Measurements from ENCODE around the gene ISY1. TPM values are rescaled to one million over a fixed set of nuclear protein-coding genes. Genes with fewer than 3 reads are reported as not detected.
A peak's percentile ranks its signal among the peaks of the same experiment; 100 is the strongest.
"Not testable (repeated sequence)": the region's sequence is repeated elsewhere in the genome, so short reads cannot be mapped to it uniquely, and the experiment has no call there.

Gene ISY1
- polyA plus RNA-seq, 10 donors, result 29.9 to 45.3 (median 36.3) TPM

DNA sequence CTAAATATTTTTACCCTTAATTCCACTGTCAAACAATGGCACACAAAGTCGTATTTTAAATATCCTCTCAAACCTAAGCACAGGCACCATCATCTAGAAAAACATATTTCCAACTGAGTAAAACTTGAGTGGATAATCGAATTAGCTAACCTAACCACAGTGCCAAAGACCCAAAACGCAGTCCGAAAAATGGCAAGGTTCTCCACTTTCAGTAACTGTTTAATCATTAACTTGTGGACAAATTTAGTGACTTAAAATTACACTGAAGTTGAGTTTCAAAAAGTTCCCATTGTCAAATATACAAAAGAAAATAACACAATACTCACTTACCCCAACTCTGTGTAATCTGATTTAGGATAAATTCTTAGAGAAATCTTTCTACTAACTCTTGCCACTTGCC is 12.9 kb upstream of the ISY1 start:
- no peak for DNase-seq

DNA sequence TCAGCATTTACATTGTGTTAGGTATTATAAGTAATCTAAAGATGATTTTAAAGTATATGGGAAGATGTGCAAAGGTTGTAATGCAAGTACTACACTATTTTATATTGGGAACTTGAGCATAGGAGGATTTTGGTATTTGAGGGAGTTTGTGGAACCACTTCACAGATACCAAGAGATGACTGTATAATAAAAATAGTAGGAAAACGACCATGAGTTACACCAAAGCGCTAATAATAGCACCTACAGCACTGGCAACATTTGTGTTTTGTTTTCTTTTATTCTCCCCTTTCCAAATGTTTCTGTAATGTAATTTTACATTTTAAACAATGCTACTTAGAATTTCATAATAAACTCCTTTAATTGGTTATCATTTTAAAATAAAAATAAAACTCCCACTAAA is 12.3 kb upstream of the ISY1 start:
- DNase-seq, result no peak

DNA sequence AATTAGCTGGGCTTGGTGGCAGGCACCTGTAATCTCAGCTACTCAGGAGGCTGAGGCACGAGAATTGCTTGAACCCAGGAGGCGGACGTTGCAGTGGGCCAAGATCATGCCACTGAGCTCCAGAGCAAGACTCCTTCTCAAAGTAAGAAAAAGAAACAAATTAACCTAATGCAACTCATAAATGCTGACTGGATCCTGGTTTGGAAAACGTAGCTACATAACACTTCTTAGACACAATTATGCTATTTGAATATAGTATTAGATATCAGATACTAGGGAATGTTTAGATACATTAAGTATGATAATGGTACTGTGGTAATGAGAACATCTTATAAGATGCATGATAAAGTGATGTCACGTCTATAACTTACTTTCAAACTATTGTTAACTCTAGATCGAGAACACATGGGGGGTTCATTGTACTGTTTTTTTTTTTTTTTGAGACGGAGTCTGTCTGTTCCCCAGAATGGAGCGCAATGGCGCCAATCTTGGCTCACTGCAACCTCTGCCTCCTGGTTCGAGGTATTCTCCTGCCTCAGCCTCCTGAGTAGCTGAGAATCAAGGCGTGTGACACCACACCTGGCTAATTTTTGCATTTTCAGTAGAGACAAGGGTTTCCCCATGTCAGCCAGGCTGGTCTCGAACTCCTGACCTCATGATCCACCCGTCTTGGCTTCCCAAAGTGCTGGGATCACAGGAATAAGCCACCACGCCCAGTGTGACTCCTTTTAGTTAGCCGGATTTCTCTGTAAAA is 5.9 kb upstream of the ISY1 start:
- no peak for DNase-seq

DNA sequence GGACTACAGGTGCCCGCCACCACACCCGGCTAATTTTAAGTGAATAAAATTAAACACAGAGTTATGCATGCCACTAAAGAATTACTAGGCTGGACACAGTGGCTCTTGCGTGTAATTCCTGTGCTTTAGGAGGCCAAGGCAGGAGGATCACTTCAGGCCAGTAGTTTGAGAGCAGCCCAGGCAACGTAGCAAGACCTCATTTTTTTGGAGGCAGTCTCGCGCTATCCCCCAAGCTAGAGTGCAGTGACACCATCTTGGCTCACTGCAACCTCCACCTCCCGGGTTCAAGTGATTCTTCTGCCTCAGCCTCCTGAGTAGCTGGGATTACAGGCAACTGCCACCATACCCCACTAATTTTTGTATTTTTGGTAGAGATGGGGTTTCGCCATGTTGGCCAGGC is 4.7 kb upstream of the ISY1 start:
- not testable (repeated sequence) for DNase-seq

DNA sequence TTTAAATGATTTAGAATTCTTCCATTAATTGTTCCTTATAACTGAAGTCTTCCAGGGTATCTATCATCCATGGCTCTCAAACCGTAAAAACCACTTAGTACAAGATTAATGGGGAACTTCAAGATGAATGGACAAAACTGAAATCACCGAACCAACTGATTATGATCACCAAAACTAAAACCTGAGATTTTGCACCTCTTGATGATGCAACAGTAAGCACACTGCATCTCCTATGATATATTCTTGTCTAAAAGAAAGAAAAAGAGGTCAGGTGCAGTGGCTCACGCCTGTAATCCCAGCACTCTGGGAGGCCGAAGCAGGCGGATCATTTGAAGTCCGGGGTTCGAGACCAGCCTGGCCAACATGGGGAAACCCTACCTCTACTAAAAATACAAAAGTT is 3.6 kb upstream of the ISY1 start:
- no peak for DNase-seq

DNA sequence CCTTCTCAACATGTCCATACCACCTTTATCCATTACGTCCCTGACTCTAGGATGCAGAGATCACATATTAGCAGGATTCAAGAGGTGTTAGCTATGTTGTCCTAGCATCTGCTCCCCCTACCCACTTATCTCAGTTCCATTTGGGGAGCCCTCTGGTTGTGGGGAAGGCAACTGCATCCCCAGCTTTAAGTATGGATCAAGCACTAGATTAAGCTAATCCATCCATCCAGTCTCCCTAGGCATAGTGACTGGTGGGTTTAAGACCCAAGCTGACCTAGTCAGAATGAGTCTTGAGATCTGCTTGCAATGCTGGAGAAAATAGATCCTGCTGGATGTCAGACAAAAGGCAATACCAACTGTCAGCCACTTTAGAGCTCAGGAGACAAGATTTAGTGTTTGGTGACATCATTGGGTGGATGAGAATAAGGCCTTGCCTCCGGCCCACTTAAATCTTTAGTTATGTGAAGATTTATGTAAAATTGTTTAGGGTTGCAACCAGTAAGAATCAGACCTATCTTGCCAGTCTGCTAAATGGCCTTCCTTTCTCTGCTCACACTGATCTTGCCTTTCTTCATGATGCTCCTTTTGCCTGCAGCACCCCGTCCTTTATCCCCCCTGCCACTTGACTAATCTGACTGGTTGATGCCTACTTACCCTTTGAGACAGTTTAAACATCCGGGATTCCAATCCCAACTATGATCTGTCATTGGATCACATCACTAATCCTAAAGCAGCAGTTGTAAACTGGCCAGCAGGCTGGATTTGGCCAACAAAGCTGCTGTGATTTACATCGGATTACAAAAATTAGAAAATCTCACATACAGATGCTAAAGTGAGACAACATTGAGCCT is 2.1 kb upstream of the ISY1 start:
- DNase-seq, result no peak

DNA sequence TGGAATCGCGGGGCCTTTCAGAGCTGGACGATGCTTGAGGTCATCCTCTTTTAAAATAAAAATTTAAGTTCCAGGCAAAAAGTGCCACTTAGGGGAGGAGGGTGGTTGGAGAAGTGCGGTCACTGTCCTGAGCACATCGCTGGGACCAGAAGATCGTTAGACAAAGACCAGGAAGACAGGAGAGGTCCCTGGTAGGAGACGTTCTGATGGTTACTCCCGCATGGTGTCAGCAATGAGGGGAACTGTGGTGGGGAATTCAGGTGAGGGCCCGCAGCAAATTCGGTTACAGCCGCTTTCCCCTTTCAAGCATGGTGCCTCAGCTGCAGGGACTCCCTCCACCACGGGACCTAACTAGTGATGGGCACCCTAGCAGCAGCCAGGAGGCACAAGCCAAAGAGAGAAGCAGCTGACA is 1.0 kb upstream of the ISY1 start:
- no peak for DNase-seq

DNA sequence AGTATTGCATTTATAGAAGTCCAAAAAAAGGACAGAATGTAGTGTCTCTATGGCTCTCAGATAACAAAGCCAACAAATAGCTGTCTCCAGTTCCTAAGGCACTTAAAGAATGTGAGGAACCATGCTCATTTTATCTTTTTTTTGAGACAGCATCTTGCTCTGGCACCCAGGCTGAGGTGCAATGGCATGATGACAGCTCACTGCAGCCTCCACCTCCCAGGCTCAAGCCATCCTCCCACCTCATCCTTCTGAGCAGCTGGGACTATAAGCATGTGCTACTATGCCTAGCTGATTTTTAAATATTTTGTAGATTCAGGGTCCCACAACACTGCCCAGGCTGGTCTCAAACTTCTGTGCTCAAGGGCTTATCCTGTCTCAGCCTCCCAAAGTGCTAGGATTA is 16.1 kb downstream of the ISY1 start:
- no peak for DNase-seq

DNA sequence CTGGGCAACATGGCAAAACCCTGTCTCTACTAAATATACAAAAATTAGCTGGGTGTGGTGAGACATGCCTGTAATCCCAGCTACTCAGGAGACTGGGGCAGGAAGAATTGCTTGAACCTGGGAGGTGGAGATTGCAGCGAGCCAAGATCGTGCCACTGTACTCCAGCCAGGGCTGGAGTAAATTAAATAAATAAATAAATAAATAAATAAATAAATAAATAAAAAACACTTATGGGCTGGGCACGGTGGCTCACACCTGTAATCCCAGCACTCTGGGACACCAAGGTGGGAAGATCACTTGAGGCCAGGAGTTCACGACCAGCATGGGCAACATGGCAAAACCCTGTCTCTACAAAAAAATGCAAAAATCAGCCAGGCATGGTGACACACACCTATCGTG is 19.9 kb downstream of the ISY1 start:
- not testable (repeated sequence) for DNase-seq

DNA sequence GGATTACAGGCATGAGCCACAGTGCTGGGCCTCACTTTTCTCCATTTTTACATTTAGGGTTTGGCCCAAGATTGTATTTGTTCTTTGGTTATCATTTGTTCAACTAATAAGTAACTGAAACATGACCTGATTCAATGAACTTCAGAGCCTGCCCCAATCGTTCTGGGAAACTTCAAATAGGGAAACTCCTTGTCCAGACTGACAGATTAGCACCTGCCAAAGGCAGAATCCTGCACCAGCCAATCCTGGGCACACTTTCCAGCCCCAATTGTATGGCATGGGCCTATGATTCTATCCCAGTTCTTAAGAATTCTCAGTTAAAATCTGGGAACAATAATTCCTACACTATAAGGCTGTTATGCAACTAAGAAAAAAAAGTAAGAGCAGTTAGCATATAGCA is 21.0 kb downstream of the ISY1 start:
- no peak for DNase-seq

DNA sequence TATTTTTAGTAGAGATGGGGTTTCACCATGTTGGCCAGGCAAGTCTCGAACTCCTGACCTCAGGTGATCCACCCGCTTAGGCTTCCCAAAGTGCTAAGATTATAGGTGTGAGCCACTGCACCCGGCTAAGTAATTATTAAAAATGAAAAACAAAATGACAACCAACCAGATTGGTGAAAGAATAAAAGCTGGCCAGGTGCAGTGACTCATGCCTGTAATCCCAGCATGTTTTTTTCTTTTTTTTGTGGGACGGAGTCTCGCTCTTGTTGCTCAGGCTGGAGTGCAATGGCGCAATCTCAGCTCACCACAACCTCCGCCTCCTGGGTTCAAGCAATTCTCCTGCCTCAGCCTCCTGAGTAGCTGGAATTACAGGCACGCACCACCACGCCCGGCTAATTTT is 24.6 kb downstream of the ISY1 start:
- DNase-seq, result not testable (repeated sequence)

DNA sequence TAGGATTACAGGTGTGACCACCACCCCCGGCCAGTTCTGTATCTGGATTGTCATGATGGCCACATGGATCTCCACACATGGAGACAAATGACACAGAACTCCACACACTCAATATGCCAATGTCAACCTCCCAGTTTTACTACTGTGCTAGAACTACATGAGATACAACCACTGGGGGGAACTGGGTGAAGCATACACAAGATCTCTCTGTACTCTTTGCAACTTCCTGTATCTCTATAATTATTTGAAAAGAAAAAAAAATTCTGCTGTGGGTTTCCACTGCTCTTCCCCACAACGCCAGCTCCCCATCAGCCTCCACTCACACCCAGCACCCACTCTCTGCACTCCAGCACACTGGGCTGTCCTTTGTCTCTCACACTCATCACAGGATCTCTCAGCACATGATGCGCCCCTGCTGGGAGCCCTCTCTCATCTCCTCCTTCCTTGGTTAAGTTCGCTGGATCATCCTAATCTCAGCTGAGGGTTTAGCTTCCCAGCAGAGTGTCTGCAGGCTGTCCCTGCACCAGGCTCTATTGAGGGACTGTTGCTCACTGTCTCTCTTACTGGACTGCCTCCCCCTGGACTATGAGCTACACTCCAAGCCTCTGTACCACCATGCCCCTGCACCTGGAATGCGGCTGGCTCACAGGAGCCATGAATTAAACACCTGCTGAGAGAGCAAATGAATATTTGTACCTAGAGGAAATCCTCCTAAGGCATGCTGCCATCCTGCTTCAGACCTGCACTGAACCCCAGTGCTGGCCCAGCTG is 28.6 kb downstream of the ISY1 start:
- DNase-seq, result no peak

DNA sequence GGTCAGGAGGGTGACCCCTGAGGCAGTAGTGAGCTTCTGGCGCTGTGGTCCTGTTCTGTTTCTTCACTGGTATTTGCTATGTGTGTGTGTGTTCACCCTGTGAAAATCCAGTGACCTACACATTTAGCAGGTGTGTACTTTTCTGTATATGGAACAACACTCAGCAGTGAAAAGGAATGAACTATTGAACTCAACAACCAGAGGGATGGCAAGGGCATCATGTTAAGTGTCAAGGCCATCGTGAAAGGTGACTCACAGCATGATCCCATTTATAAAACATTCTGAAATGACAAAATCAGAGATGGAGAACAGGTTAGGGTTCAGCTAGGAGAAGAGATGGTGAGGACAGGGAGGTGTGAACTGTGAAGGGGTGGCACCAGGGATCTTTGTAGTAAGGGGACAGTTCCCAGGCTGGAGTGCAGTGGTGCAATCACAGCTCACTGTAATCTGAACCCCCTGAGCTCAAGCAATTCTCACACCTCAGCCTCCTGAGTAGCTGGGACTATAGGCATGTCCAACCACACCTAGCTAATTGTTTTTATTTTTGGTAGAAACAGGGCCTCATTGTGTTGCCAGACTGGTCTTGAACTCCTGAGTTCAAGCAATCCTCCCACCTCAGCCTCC is 29.3 kb downstream of the ISY1 start:
- DNase-seq, result no peak

DNA sequence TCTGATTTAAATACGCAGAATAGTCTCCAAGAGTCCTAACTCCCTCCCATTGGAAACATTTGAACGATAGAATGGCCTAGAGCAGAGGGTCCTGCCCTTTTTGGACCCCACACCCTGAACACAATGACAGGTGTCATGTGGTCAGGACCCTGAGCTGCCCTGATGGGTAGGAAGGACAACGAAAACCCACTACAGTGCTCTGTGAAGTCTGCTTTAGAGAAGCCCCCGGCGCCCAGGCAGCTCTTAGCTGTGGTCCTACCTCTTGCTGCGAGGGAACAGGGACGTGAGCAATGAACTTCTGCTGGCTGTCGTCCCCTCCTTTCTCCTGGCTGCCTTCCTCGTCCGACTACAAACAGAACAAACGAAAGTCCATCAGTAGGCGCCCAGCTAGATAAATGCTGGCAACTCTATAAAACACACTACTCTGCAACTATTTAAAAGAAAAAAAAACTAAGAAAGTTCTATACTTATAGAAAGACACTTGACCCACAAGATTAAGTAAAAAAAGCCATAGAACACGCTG is 30.5 kb downstream of the ISY1 start:
- DNase-seq, result no peak

DNA sequence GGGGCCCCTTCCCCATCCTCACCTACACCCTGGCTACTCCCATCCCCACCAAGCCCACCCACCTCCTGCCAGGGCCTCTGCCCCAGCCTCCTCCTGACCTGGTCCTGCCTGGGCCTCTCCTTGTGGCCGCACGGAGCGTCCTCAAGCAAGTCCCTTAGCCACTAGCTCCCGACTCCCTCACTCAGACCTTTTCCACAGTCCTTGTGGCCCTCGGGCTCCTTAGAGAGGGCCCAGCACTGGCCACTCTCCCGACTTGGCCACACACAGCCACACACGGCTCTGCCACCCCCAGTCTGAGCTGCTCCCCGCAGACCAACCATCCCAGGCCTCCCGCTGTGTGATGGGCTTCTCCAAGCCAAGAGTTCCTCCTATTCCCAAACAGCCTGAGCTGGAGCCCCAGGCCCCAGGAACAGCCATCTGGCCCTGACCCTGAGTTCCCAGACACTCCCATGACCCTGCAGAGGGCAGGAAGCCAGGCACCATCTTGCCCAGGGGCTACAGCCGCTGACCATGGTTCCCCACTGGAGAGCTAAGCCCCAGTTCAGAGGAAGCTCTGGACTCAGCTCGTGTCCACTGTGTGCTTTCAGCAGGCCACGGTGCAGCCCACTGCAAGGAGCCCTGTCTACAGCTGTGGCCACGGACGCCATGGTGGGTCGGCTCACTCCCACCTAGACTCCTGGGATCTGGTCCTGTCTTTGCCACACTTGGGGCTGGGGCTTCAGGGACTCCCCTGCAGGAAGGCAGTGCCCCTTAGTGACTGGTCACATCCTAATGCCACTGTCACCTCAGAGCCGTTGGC is 32.3 kb downstream of the ISY1 start:
- no peak for DNase-seq

DNA sequence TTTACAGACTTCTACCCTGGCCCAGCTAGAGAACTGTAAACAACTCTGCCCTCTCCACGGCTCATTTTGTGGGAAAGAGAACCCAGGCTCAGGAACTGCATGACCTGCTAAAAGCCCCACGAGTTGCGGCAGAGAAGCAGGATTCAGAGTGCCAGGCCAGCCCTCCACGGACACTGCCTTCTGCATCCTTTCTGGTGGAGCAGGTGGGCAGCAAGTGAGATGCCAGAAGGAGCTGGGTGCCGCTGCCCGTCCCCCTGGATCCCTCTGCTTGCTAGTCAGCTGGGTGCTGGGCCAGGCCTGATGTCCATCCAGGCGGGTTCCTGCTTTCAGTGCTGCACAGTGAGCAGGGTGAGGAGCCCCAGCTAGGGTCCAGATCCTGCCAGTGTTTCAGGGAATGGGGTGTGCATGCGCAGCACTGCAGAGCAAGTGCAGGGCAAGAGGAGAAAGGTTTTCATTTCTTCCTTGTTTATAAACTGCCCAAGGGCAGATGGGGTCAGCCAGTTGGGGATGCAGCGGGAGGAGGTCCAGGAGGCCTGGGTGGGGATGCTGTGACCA is 34.1 kb downstream of the ISY1 start:
- DNase-seq, result no peak

DNA sequence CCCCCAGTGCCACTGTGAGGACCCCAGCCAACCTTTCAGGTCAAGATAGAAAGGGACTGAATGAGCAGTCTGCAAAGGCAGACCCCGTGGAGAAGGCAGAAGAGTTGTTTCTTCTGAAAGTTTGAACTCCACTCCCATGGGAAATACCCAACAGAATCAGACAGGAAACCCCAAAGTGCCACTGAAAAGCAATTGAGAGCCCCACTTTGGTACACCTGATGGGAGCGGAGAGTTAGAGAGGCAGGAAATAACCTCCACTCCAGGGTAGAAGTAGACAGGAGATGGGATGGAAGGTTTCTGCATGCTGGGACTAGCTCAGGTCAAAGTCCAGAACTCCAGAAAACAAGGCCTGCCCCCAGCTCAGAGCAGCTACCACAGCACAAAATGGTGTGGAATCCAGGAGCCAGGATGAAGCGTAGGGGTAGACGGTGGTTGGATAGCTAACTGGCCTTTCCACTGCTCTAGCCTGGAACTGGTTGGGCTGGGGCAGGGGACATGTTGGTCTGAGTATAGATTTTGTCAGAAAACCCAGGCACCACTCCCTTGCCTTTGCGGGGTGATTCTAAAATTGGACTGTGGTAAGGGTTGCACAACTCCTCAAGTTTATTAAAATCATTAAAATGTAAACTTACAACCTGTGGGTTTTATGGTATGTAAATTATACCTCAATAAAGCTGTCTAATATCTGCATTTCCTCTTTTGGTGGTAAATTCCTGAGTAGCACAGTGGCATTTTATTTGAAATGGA is 37.4 kb downstream of the ISY1 start:
- DNase-seq, result peak in 1 of 3 donors; percentile 9

DNA sequence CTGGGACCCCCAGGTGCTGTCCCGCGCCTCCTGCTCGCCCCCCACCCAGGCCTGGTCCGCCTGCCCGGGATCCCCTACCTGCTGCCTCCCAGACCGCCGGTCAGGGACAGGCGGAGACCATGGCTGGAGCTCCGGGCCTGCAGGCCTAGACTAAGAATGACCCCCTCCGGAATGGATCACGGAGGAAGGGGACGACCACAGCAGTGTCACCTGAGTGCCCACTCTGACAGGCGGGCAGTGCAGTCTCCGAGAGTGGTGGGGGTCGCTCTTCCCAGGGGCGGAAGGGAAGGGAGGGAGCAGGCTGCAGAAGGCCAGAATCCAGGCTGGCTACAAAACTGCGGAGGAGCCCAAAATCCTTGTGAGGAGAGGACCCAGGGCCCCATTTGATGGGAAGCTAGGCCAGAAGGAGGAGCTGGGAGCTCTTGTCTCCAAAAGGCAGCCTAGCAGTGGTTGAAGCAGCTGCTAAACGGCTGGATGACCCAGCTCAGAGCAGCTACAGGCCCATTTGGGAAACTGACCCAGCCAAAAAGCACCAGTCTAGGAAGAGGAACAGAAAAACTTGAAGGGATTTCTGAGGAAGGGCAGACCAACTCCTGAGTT is 38.4 kb downstream of the ISY1 start:
- peak in 2 of 3 donors; percentile 55 to 83 for DNase-seq

DNA sequence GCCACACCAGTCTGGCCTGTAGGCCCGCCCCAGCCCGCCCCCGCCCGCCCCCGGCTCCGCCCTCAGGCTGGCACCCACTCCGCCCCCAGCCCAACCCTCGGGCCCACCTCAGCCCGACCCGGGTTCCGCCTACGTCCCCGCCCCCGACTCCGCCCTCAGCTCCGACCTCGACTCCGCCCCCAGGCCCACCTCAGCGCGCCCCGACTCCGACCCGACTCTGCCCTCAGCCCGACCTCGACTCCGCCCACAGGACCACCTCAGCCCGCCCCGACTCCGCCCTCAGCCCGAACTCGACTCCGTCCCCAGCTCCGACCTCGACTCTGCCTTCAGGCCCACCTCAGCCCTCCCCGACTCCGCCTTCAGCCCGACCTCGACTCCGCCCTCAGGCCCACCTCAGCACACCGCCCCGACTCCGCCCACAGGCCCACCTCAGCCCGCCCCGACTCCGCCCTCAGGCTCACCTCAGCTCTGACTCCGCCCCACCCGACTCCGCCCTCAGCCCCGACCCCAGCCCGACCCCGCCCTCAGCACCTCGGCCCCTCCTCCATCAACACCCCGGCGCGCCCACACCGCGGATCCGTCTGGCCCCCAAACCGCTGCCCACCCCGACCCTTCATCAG is 39.0 kb downstream of the ISY1 start, which contains the start of gene RAB43:
Gene RAB43 (minus strand): TSS at position 13 of the 620 bp plus-strand sequence. CDS start 315 bp downstream, outside the sequence.
- peak; percentile 80 to 95 (median 91) for DNase-seq
